ENCODE measurements around the gene FBXO36. TPM values are rescaled to one million over a fixed set of nuclear protein-coding genes. Genes with fewer than 3 reads are reported as not detected.
A peak's percentile ranks its signal among the peaks of the same experiment; 100 is the strongest.

FBXO36 gene
- total RNA-seq, 6 experiments from 2014 or later = 1.3 to 2.9 (median 2.4) TPM

DNA sequence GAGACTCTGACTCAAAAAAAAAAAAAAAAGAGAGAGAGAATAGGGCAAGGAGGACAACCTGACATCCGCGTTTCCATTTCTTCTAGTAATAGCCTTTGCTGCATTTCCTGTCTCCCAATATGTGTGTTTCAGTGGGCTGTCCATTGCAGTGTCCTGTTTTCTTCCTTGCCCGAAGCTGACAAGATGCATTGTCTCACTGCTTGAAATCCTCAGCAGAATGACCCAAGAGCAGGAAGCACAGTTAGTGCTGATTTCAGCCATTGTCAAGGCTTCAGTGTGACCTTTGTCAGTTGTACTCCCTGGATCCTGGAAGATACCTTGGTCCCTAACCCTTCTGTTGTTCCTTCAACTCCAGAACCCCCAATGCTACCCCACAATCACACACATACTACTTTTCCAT, 75.3 kb downstream of the FBXO36 start:
- TF ChIP-seq CTCF (IDR thresholded peaks at IDR 0.05) = no peak
- Mint-ChIP-seq H3K9me3 (no peaks in the 10 kb centered on the region), H3K36me3 (ENCODE audit: low read depth) (no peaks in the 10 kb centered on the region), H3K4me1 (ENCODE audit: low read depth) (peaks cover 18% of the 10 kb centered on the region), H3K27ac (no peak overlapping the region), H3K27me3 (ENCODE audit: insufficient read depth) (no peaks in the 10 kb centered on the region; the same call in 1 of the 2 replicates), H3K4me3 (no peak overlapping the region)
- DNase-seq = no peak

DNA sequence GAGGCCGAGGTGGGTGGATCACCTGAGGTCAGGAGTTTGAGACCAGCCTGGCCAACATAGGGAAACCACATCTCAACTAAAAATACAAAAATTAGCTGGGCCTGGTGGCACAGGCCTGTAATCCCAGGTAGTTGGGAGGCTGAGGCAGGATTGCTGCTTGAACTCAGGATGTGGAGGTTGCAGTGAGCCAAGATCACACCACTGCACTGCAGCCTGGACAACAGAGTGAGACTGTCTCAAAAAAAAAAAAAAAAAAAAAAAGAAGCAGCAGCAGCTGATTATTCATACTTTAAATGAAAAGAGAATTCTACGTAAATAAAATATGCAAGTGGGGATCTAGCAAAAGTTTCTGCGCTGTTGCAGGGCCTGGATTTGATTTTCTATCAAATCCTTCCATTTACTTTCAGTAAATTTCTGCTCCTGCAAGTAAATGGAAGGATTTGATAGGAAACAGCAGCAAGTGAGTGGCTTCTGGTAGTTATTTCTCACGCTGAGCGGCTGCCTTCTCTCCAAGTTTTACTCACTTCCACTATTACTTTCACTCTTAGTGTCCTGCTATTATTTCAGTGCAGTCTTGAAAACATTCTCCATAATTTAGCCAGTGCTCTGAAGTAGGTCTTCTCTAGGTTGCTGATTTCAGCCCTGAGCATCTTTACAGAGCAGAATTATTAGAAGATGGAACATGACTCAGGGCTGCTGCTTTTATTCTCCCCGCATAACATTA, 78.0 kb downstream of the FBXO36 start:
- Mint-ChIP-seq H3K9me3 (no peaks in the 10 kb centered on the region), H3K4me1 (ENCODE audit: low read depth) (peaks cover 18% of the 10 kb centered on the region), H3K36me3 (ENCODE audit: low read depth) (no peaks in the 10 kb centered on the region), H3K4me3 (no peak overlapping the region), H3K27ac (no peak overlapping the region), H3K27me3 (ENCODE audit: insufficient read depth) (no peaks in the 10 kb centered on the region; the same call in 1 of the 2 replicates)
- no peak for DNase-seq
- no peak for TF ChIP-seq CTCF (IDR thresholded peaks at IDR 0.05)

DNA sequence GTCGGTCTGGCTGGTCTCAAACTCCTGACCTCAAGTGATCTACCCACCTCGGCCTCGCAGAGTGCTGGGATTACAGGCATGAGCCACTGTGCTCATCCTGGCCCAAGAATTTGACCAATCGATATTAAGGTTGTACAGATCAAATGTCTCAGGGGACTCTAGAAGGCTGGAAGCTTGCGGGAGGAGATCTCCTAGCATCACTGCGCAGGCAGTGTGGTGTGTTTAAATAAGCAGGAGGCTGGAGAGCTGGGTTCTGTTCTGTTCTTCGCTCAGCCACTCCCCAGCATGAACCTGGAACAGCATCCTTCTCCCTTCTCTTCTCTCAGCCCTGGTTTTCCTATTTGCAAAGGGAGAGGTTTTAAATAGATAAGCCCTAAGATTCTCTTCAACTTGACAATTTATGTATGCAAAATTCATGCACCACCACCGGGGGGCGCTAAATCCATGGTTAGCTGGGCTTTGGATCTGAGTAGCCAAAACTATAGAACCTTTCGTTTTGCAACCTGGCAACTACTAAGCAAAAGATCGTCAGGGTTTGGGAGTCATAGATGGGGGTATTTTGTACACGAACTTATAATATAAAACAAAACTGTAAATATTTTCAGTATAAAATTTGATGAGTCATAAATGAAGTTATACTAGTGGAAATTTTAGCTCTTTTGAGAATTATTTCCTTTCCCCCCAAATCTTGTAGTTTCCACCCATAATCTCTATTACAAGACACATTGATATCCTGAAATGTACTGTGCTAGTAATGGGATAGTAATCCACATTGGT, 85.8 kb downstream of the FBXO36 start:
- H3K4me3 Mint-ChIP-seq = peak overlapping the region; percentile 27; the same call in 1 of the 2 replicates
- H3K27me3 Mint-ChIP-seq (ENCODE audit: insufficient read depth) = peaks cover 3% of the 10 kb centered on the region
- DNase-seq = peak; percentile 57
- H3K9me3 Mint-ChIP-seq = no peaks in the 10 kb centered on the region
- peaks cover 35% of the 10 kb centered on the region for H3K4me1 Mint-ChIP-seq (ENCODE audit: low read depth)
- H3K36me3 Mint-ChIP-seq (ENCODE audit: low read depth) = no peaks in the 10 kb centered on the region
- no peak overlapping the region; the same call in 1 of the 2 replicates for H3K27ac Mint-ChIP-seq
- peak; percentile 98 for TF ChIP-seq CTCF (IDR thresholded peaks at IDR 0.05)

DNA sequence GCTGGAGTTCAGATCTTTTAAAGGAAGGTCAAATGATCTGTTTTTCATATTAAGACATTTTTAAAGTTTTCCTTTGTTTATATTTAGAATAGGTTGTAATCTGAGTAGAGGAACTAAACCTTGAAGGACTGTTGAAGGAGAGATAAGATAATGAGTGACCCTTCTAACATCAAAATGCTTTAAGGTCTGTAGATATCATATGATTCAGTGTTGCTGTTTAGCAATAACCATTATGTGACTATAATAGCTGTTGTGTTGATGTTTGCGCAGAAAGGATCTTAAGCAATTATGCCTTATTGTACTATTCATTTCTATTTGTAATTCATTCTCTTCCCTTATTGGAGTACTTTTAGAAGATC, 86.4 kb downstream of the FBXO36 start:
- H3K4me3 Mint-ChIP-seq = peak overlapping the region; percentile 27; the same call in 1 of the 2 replicates
- no peaks in the 10 kb centered on the region for H3K9me3 Mint-ChIP-seq
- H3K4me1 Mint-ChIP-seq (ENCODE audit: low read depth) = peaks cover 35% of the 10 kb centered on the region
- DNase-seq = no peak
- H3K36me3 Mint-ChIP-seq (ENCODE audit: low read depth) = no peaks in the 10 kb centered on the region
- no peak overlapping the region; the same call in 1 of the 2 replicates for H3K27ac Mint-ChIP-seq
- no peak for TF ChIP-seq CTCF (IDR thresholded peaks at IDR 0.05)
- peaks cover 3% of the 10 kb centered on the region for H3K27me3 Mint-ChIP-seq (ENCODE audit: insufficient read depth)

GRCh38 chr2:230010501-230010900, 88.2 kb downstream of the FBXO36 start:
- TF ChIP-seq CTCF (IDR thresholded peaks at IDR 0.05) = no peak
- DNase-seq = no peak
- Mint-ChIP-seq H3K27me3 (ENCODE audit: insufficient read depth) (peaks cover 3% of the 10 kb centered on the region), H3K27ac (no peak overlapping the region; the same call in 1 of the 2 replicates), H3K36me3 (ENCODE audit: low read depth) (no peaks in the 10 kb centered on the region), H3K9me3 (no peaks in the 10 kb centered on the region), H3K4me3 (no peak overlapping the region), H3K4me1 (ENCODE audit: low read depth) (peaks cover 35% of the 10 kb centered on the region)

All from HFFc6 (cell line).